Hepatocyte (in vitro differentiated cells): ENCODE measurements around the gene FBXO2.

Experiments used
- EZH2 ChIP-seq: fragments of 200-600 bp; sonication (generic); IDR thresholded peaks from 2 replicates; pipeline ENCODE4 v1.6.1; 2016; ENCODE audit warnings: antibody characterized with exemption, mild to moderate bottlenecking, borderline replicate concordance
- TF ChIP-seq, protein P1 (sequence below): fragments of 200-600 bp; sonication (generic); IDR thresholded peaks from 2 replicates; pipeline ENCODE4 v1.5.1; 2016; ENCODE audit warnings: antibody characterized with exemption, mild to moderate bottlenecking; ENCODE audit not compliant: poor library complexity

DNA sequence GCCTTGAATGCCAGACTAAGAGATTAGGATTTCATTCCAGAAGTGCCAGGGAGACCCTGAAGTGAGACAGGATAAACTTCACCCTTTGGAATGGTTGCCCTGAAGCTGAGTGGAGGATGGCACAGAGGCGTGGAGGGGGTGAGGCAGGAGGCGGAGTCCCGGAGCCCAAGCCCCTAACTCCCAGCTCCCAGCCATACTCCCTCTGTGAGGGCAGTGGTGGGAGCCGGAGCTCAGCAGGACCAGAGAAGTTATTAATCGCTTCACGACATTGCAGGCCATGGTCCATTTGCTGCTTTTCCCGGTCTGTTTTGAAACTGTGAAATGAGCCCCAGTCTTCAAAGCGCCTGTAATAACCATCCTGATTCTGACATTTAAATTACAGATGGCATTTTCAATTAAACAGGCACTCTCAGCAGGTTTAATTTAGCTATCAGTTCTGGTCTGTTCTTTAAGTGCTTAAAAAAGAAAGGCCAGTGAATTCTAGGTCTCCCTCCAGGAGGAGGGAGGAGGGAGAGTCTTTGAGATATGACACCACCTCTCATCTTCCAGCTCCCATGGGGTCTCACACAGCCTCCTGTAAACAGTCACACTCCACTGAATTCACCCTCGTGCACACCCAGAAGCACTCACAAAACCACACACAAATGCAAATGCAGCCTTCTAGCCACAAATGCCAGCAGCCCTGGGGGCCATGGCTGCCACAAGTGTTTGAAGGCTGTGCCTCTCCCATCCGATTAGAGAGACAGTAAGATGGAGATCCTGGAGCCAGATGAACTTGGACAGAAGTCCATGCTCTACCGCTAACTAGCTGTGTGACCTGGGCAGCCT lies 19.6 kb downstream of the FBXO2 start:
- TF ChIP-seq, protein P1, sequence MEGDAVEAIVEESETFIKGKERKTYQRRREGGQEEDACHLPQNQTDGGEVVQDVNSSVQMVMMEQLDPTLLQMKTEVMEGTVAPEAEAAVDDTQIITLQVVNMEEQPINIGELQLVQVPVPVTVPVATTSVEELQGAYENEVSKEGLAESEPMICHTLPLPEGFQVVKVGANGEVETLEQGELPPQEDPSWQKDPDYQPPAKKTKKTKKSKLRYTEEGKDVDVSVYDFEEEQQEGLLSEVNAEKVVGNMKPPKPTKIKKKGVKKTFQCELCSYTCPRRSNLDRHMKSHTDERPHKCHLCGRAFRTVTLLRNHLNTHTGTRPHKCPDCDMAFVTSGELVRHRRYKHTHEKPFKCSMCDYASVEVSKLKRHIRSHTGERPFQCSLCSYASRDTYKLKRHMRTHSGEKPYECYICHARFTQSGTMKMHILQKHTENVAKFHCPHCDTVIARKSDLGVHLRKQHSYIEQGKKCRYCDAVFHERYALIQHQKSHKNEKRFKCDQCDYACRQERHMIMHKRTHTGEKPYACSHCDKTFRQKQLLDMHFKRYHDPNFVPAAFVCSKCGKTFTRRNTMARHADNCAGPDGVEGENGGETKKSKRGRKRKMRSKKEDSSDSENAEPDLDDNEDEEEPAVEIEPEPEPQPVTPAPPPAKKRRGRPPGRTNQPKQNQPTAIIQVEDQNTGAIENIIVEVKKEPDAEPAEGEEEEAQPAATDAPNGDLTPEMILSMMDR = no peak
- no peak for TF ChIP-seq EZH2
